22Rv1 (cell line): ENCODE results near the gene FIGNL2.

Experiments
- ZFX ChIP-seq: fragments of 450-650 bp; IDR thresholded peaks from 2 replicates; pipeline ENCODE4 v1.6.1; 2017; ENCODE audit warnings: antibody characterized with exemption, borderline replicate concordance
- TF ChIP-seq, protein P1 (sequence below): fragments of 450-650 bp; IDR thresholded peaks from 2 replicates; pipeline ENCODE4 v1.5.1; 2017; ENCODE audit warnings: mild to moderate bottlenecking

DNA sequence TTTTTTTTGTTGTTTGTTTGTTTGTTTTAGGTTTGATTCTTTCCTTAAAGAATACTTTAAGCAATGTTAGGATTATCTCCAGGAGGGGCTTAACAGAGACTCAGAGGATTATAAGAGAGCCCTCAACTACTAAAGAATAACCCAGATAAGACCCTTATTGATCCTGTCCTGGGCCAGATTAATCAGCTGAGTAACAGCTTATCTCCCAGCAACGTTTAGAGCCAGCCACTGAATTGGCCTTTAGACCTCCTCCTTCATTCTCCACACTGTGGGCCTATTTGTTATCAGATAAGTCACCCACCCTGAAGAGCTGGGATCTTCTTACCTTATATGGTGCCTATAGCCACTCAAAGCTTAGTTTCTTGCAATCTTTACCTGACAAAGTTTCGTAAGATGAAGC lies 71.1 kb downstream of the FIGNL2 start:
- TF ChIP-seq, protein P1, sequence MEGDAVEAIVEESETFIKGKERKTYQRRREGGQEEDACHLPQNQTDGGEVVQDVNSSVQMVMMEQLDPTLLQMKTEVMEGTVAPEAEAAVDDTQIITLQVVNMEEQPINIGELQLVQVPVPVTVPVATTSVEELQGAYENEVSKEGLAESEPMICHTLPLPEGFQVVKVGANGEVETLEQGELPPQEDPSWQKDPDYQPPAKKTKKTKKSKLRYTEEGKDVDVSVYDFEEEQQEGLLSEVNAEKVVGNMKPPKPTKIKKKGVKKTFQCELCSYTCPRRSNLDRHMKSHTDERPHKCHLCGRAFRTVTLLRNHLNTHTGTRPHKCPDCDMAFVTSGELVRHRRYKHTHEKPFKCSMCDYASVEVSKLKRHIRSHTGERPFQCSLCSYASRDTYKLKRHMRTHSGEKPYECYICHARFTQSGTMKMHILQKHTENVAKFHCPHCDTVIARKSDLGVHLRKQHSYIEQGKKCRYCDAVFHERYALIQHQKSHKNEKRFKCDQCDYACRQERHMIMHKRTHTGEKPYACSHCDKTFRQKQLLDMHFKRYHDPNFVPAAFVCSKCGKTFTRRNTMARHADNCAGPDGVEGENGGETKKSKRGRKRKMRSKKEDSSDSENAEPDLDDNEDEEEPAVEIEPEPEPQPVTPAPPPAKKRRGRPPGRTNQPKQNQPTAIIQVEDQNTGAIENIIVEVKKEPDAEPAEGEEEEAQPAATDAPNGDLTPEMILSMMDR: no peak
- TF ChIP-seq ZFX: no peak
